GM21526 (cell line): ENCODE measurements around the gene CEP162.
"Not testable (repeated sequence)": the region's sequence is repeated elsewhere in the genome, so short reads cannot be mapped to it uniquely, and the experiment has no call there.

Experiments used
- ATAC-seq: cut with Tn5 transposase; IDR thresholded peaks from one replicate; pipeline ENCODE4 v1.9.1; 2021; ENCODE audit warnings: moderate library complexity; ENCODE audit not compliant: unreplicated experiment, low FRiP score

CEP162 gene

GRCh38 chr6:84093441-84094435 lies 133.7 kb downstream of the CEP162 start:
- no peak for ATAC-seq

DNA sequence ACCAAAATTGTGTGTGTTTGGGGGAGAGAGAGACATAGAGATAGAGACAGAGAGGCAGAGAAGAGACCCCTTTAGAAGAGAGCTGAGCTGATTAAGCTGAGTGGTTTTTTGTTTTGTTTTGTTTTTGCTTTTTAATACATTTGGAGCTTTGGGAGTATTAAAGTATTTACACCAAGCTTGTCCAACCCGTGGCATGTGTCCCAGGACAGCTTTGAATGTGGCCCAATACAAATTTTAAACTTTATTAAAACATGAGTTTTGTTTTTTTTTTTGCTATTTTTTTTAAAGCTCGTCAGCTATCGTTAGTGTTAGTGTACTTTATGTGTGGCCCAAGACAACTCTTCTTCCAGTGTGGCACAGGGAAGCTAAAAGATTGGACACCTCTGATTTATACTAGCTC lies 137.9 kb downstream of the CEP162 start:
- no peak for ATAC-seq

DNA sequence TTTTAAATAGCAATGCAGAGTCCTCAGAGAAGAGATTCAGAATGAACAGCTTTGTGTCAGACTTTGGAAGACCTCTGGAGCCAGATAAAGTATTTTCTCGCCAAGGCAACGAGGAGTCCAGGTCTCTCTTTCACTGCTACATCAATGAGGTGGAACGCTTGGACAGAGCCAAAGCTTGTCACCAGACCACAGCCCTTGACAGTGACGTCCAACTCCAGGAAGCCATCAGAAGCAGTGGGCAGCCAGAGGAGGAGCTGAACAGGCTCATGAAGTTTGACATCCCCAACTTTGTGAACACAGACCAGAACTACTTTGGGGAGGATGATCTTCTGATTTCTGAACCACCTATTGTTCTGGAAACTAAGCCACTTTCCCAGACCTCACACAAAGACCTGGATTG lies 138.4 kb downstream of the CEP162 start:
- ATAC-seq, result no peak

GRCh38 chr6:84086545-84087429 lies 140.7 kb downstream of the CEP162 start:
- no peak for ATAC-seq

- no peak for ATAC-seq
Measured at GRCh38 chr6:84086056-84086455, 141.4 kb downstream of the CEP162 start.

DNA sequence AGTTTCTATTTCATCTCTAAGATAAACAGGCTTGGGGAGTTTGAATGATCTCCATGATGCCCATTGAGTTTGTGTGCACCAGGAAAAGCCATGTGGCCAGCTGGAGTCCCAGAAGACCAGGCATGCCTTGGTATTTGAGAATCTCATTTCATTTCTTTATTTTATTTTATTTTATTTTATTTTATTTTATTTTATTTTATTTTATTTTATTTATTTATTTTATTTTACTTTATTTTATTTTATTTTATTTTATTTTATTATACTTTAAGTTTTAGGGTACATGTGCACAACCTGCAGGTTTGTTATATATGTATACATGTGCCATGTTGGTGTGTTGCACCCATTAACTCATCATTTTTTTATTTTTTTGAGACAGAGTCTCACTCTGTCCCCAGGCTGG lies 142.7 kb downstream of the CEP162 start:
- not testable (repeated sequence) for ATAC-seq

DNA sequence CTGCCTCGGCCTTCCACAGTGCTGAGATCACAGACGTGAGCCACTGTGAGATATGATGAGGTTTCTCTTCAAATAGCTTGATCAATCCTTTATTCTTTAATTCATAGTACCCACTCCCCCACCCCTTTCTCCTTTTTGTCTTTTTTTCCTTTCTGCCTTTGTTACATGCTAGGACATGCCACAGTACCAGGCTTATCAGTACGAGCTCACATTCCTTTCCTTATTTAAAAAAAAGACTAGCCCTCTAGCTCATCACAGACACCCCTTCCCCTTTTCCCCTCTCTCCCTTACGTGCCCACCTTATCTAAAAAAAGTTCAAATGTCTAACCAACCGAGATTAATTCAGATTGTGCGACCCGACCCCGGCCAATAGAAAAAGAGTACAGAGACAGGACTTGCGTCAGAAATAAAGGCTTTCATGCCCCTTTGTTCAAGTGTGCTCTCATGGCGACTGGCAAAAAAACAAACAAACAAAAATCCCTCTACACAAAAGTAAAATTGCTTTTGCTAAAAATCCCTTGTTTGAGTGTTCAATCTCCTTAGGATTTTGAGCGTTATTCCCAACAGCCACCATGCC lies 144.7 kb downstream of the CEP162 start:
- no peak for ATAC-seq

DNA sequence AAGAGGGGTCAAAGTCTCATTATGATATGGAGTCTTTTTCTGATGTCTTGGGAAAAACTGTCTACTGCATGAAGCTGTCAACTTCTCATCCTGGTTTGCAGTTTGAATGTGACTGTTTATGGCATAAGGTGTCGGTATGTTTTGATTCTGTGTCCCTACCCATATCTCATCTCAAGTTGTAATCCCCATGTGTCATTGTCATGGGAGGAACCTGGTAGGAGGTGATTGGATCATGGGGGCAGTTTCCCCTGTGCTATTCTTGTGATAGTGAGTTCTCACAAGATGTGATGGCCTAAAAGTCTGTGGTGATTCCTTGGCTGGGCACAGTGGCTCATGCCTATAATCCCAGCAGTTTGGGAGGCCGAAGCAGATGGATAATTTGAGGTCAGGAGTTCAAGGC lies 146.2 kb downstream of the CEP162 start:
- no peak for ATAC-seq

DNA sequence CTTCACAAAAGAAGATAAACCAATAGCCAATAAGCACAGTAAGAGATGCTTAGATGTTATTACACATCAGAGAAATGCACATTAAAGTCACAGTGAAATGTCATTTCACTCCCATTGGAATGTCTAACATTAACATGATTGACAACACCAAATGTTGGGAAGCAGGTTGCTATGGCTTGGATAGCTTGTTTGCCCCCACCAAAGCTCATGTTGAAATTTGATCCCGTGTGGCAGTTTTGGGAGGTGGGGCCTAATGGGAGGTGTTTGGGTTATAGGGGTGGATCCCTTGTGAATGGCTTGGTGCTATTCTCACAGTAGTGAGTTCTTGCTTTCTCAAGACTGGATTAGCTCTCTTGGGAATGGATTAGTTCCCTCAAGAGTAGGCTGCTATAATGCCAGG lies 149.1 kb downstream of the CEP162 start:
- no peak for ATAC-seq

GRCh38 chr6:84077645-84078044 lies 149.8 kb downstream of the CEP162 start:
- no peak for ATAC-seq

DNA sequence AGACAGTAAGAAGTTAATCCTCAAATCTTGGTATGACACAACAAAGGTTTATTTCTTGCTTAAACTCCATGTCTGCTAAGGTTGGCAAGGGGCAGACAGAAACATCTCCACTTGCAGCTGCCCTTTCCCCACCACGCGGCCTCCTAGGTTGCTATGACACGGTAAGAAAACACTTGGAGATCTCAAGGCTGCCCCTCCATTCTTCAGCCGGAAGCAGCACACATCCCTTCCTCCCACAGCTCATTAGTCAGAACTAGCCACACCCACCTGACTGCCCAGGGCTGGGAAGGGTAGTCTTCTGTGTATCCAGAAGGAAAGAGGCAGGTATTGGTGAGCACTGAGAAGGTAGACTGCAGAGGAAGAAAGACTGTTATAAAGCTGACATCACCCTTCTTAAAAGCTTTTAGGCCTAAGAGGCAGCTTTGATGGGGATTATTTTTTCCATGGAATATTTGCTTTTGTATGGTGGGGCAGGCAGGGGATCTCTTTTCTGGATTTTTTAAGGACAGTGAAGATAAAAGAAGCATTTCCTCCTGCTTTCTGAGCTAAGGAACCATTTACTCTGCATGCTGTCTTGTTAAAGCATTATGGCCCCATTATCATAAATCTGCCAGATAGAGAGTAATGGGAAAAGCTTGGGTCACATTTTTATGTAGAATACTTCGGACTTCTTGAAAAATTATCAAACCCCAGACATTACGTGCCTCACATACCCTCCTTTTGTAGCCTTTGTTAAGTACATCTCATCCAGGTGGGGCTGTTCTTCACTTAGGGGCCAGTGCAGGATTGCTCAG lies 152.3 kb downstream of the CEP162 start:
- no peak for ATAC-seq
